H9 (cell line): ENCODE measurements around the gene C1QTNF2. TPM values are rescaled to one million over a fixed set of nuclear protein-coding genes. Genes with fewer than 3 reads are reported as not detected.

Source experiments
- DNase-seq: peaks from one replicate; pipeline ENCODE4 v3.0.0-alpha.2; 2017
- H2AFZ ChIP-seq: one replicate; pipeline ENCODE4 v1.6.1; 2013; ENCODE audit warnings: mild to moderate bottlenecking, low read length, control low read depth, moderate library complexity
- H2AK5ac ChIP-seq: 2 replicates; pipeline ENCODE4 v1.6.1; 2013; ENCODE audit warnings: low read length, control low read depth, mixed read lengths; ENCODE audit not compliant: insufficient read length
- H2BK120ac ChIP-seq: one replicate; pipeline ENCODE4 v1.6.1; 2013; ENCODE audit warnings: low read depth, mild to moderate bottlenecking, low read length, control low read depth, inconsistent platforms; ENCODE audit not compliant: poor library complexity, severe bottlenecking
- H2BK12ac ChIP-seq: 2 replicates; pipeline ENCODE4 v1.6.1; 2013; ENCODE audit warnings: low read length, control low read depth, mixed read lengths, low read depth; ENCODE audit not compliant: insufficient read length
- H2BK15ac ChIP-seq: 2 replicates; pipeline ENCODE4 v1.6.1; 2013; ENCODE audit warnings: low read depth, low read length, control low read depth
- H2BK20ac ChIP-seq: one replicate; pipeline ENCODE4 v1.6.1; 2013; ENCODE audit warnings: low read depth, mild to moderate bottlenecking, low read length, control low read depth, inconsistent platforms; ENCODE audit not compliant: poor library complexity, severe bottlenecking
- H2BK5ac ChIP-seq: 2 replicates; pipeline ENCODE4 v1.6.1; 2013; ENCODE audit warnings: low read length, control low read depth, mixed read lengths; ENCODE audit not compliant: insufficient read length
- H3K14ac ChIP-seq: 2 replicates; pipeline ENCODE4 v1.6.1; 2013; ENCODE audit warnings: low read length, control low read depth; ENCODE audit not compliant: insufficient read depth
- H3K18ac ChIP-seq: 2 replicates; pipeline ENCODE4 v1.6.1; 2013; ENCODE audit warnings: low read depth, mild to moderate bottlenecking, mixed read lengths, low read length, control low read depth; ENCODE audit not compliant: insufficient read length
- H3K23ac ChIP-seq: 2 replicates; pipeline ENCODE4 v1.6.1; 2013; ENCODE audit warnings: low read length, control low read depth, mixed read lengths, low read depth; ENCODE audit not compliant: insufficient read length
- H3K23me2 ChIP-seq: 2 replicates; pipeline ENCODE4 v1.6.1; 2013; ENCODE audit warnings: low read depth, mild to moderate bottlenecking, mixed read lengths, low read length, control low read depth; ENCODE audit not compliant: insufficient read length, poor library complexity, severe bottlenecking
- H3K27ac ChIP-seq: 2 replicates; pipeline ENCODE4 v1.5.1; 2013; ENCODE audit warnings: low read length, control low read depth, mixed read lengths, low read depth; ENCODE audit not compliant: insufficient read length
- H3K27me3 ChIP-seq: 2 replicates; pipeline ENCODE4 v1.6.1; 2013; ENCODE audit warnings: low read length, control low read depth, inconsistent platforms; ENCODE audit not compliant: insufficient read depth
- H3K4ac ChIP-seq: 2 replicates; pipeline ENCODE4 v1.6.1; 2013; ENCODE audit warnings: low read depth, mild to moderate bottlenecking, control low read depth, inconsistent platforms, low read length, moderate library complexity
- H3K4me1 ChIP-seq: 2 replicates; pipeline ENCODE4 v1.6.1; 2013; ENCODE audit warnings: low read length, control low read depth, inconsistent platforms; ENCODE audit not compliant: insufficient read depth
- H3K4me2 ChIP-seq: 2 replicates; pipeline ENCODE4 v1.6.1; 2013; ENCODE audit warnings: low read length, control low read depth, mixed read lengths; ENCODE audit not compliant: insufficient read length, insufficient read depth
- H3K56ac ChIP-seq: 2 replicates; pipeline ENCODE4 v1.6.1; 2013; ENCODE audit warnings: low read depth, mild to moderate bottlenecking, mixed read lengths, low read length, control low read depth; ENCODE audit not compliant: insufficient read length
- H3K79me1 ChIP-seq: 2 replicates; pipeline ENCODE4 v1.6.1; 2013; ENCODE audit warnings: low read depth, mild to moderate bottlenecking, moderate library complexity, low read length, control low read depth, inconsistent platforms; ENCODE audit not compliant: insufficient read depth, poor library complexity, severe bottlenecking
- H3K79me2 ChIP-seq: 2 replicates; pipeline ENCODE4 v1.6.1; 2013; ENCODE audit warnings: low read length, control low read depth, inconsistent platforms; ENCODE audit not compliant: insufficient read depth
- H3K9ac ChIP-seq: 2 replicates; pipeline ENCODE4 v1.6.1; 2013; ENCODE audit warnings: low read length, control low read depth, mixed read lengths; ENCODE audit not compliant: insufficient read length; ENCODE audit errors: extremely low read depth
- H3K9me3 ChIP-seq: one replicate; pipeline ENCODE4 v1.6.1; 2013; ENCODE audit warnings: low read depth, low read length, inconsistent platforms; ENCODE audit not compliant: control insufficient read depth
- H3T11ph ChIP-seq: one replicate; pipeline ENCODE4 v1.6.1; 2013; ENCODE audit warnings: mild to moderate bottlenecking, low read length, control low read depth, inconsistent platforms
- H4K20me1 ChIP-seq: one replicate; pipeline ENCODE4 v1.6.1; 2013; ENCODE audit not compliant: control insufficient read depth, insufficient read length, insufficient read depth
- H4K5ac ChIP-seq: 2 replicates; pipeline ENCODE4 v1.6.1; 2013; ENCODE audit warnings: low read depth, mild to moderate bottlenecking, mixed read lengths, low read length, control low read depth; ENCODE audit not compliant: insufficient read length
- H4K8ac ChIP-seq: replicated peaks from 2 replicates; pipeline ENCODE4 v1.6.1; 2013; ENCODE audit warnings: low read length, control low read depth, mixed read lengths, low read depth; ENCODE audit not compliant: insufficient read length
- H4K91ac ChIP-seq: 2 replicates; pipeline ENCODE4 v1.6.1; 2013; ENCODE audit warnings: low read depth, mild to moderate bottlenecking, moderate library complexity, mixed read lengths, low read length, control low read depth; ENCODE audit not compliant: insufficient read length
- H3K27ac Mint-ChIP-seq, 3 experiments: 2 replicates in 2 of 3; 3 replicates in 1 of 3; pipeline ENCODE4 v1.8.0; 2020 to 2021; ENCODE audit warnings: mixed read lengths in 3 of 3, mild to moderate bottlenecking in 1 of 3, moderate library complexity in 1 of 3
- H3K27me3 Mint-ChIP-seq: 2 replicates; pipeline ENCODE4 v1.8.0; 2021; ENCODE audit warnings: low read depth, mild to moderate bottlenecking, moderate library complexity, mixed read lengths
- H3K36me3 Mint-ChIP-seq, 3 experiments: 2 replicates in 2 of 3; 3 replicates in 1 of 3; pipeline ENCODE4 v1.8.0; 2020 to 2021; ENCODE audit warnings: low read depth in 3 of 3, mixed read lengths in 3 of 3; ENCODE audit not compliant: insufficient read depth in 1 of 3
- H3K4me1 Mint-ChIP-seq, 2 experiments: 2 replicates each; pipeline ENCODE4 v1.8.0; 2020; ENCODE audit warnings: mixed read lengths in 2 of 2
- H3K4me3 Mint-ChIP-seq, 2 experiments: 2 replicates in 1 of 2; 3 replicates in 1 of 2; pipeline ENCODE4 v1.8.0; 2020 to 2021; ENCODE audit warnings: mild to moderate bottlenecking in 2 of 2, mixed read lengths in 2 of 2, moderate library complexity in 1 of 2
- H3K9me3 Mint-ChIP-seq, 2 experiments: 2 replicates in 1 of 2; 3 replicates in 1 of 2; pipeline ENCODE4 v1.8.0; 2020; ENCODE audit warnings: mild to moderate bottlenecking in 2 of 2, mixed read lengths in 2 of 2, moderate library complexity in 1 of 2
- CTCF ChIP-seq: fragments of 200-600 bp; sonication (generic); conservative IDR thresholded peaks from 3 replicates; pipeline ENCODE4 v1.8.0; 2021; ENCODE audit warnings: antibody characterized with exemption, mild to moderate bottlenecking
- WGBS: extraction: QIAGEN DNeasy Blood & Tissue Kit; methylation state at CpG from one replicate; pipeline ENCODE4 v1.1.7; 2013; ENCODE audit warnings: missing lambda C conversion rate, low lambda C conversion rate, mixed read lengths; ENCODE audit not compliant: insufficient read length; ENCODE audit errors: extremely low coverage; 5-methylcytosine and 5-hydroxymethylcytosine counted together
- total RNA-seq: library from RNA; stranded (reverse); gene quantifications from 2 replicates; pipeline ENCODE4 v1.2.1, GENCODE V29; 2021

The C1QTNF2 gene
- total RNA-seq, 1 experiment from 2014 or later, result 0.59 TPM

- no peaks in the 10 kb centered on the region for H3K9me3 ChIP-seq
- no peaks in the 10 kb centered on the region for H3K23me2 ChIP-seq
- Mint-ChIP-seq H3K27ac (no peak overlapping the region), H3K36me3 (peaks cover 12 to 23% (median 18%) of the 10 kb centered on the region in 3 experiments; a peak in 6 of 7 replicates), H3K4me3 (no peak overlapping the region), H3K4me1 (no peaks in the 10 kb centered on the region), H3K9me3 (peaks cover 15 to 20% of the 10 kb centered on the region in 2 experiments), H3K27me3 (0 out of 2 replicates have a peak, but pooled peaks cover 1% of the 10 kb centered on the region)
- H2BK5ac ChIP-seq, result no peak overlapping the region
- no peaks in the 10 kb centered on the region for H3K79me1 ChIP-seq
- no peak overlapping the region for H2BK12ac ChIP-seq
- no peak overlapping the region for H3K27ac ChIP-seq
- no peak overlapping the region for H4K5ac ChIP-seq
- no peak overlapping the region for H2BK120ac ChIP-seq
- H4K20me1 ChIP-seq, result no peaks in the 10 kb centered on the region
- no peak overlapping the region for H2BK15ac ChIP-seq
- no peak for DNase-seq
- no peak overlapping the region for H3K4ac ChIP-seq
- no peak for TF ChIP-seq CTCF
- no peak overlapping the region for H4K8ac ChIP-seq
- H3K4me2 ChIP-seq, result no peak overlapping the region
- no peak overlapping the region for H3K9ac ChIP-seq
- no peak overlapping the region for H3K18ac ChIP-seq
- no peaks in the 10 kb centered on the region for H3K79me2 ChIP-seq
- H3T11ph ChIP-seq, result no peak overlapping the region
- H3K14ac ChIP-seq, result no peak overlapping the region
- H3K56ac ChIP-seq, result no peak overlapping the region
- H2BK20ac ChIP-seq, result no peak overlapping the region
- H3K4me1 ChIP-seq, result no peaks in the 10 kb centered on the region
- H3K27me3 ChIP-seq, result no peaks in the 10 kb centered on the region
- no peak overlapping the region for H2AK5ac ChIP-seq
- no peak overlapping the region for H4K91ac ChIP-seq
- H2AFZ ChIP-seq, result no peak overlapping the region
- WGBS, result no CpG with 5 or more reads among the region's 1 CpG
- H3K23ac ChIP-seq, result no peak overlapping the region
Observed at GRCh38 chr5:160387445-160387844, 17.0 kb upstream of the C1QTNF2 start.
